H1 (cell line): ENCODE measurements around the gene AGBL1. TPM values are rescaled to one million over a fixed set of nuclear protein-coding genes. Genes with fewer than 3 reads are reported as not detected.

Source experiments
- CTCF ChIA-PET: fragments of 300-600 bp; sonication (Branson Sonifier 250); formaldehyde crosslinking; loops from one replicate; lab custom pipeline; 2021; ENCODE audit not compliant: partially characterized antibody; lab: Charles Lee
- POLR2A ChIA-PET: fragments of 300-600 bp; sonication (Branson Sonifier 250); formaldehyde crosslinking; loops from one replicate; lab custom pipeline; 2021; ENCODE audit warnings: inconsistent platforms; ENCODE audit not compliant: partially characterized antibody; lab: Charles Lee
- DNase-seq, 2 experiments: peaks; one replicate each; pipeline versions ENCODE4 v3.0.0 to v3.0.0-alpha.2; 2010 to 2022; ENCODE audit warnings: low spot score in 2 of 2, low read depth in 1 of 2, mixed read lengths in 1 of 2
- FAIRE-seq: peaks from 2 replicates; lab custom pipeline; 2011; peaks lifted over from hg19 to GRCh38; lab: Jason Lieb, UNC
- H2AFZ ChIP-seq: 2 replicates; pipeline ENCODE4 v1.8.1; 2012; ENCODE audit warnings: low read length, inconsistent platforms
- H2AK5ac ChIP-seq: 2 replicates; pipeline ENCODE4 v1.6.1; 2013; ENCODE audit warnings: low read depth, low read length
- H2BK120ac ChIP-seq: replicated peaks from 2 replicates; pipeline ENCODE3; 2013; ENCODE audit warnings: low read depth, low read length, inconsistent platforms
- H2BK12ac ChIP-seq: 2 replicates; pipeline ENCODE4 v1.6.1; 2013; ENCODE audit warnings: low read depth, low read length
- H2BK15ac ChIP-seq: 2 replicates; pipeline ENCODE4 v1.6.1; 2013; ENCODE audit warnings: low read length
- H2BK20ac ChIP-seq: 2 replicates; pipeline ENCODE4 v1.6.1; 2013; ENCODE audit warnings: low read length
- H2BK5ac ChIP-seq: 2 replicates; pipeline ENCODE4 v1.6.1; 2013; ENCODE audit warnings: low read depth, low read length
- H3K14ac ChIP-seq: 2 replicates; pipeline ENCODE4 v1.6.1; 2013; ENCODE audit warnings: inconsistent platforms; ENCODE audit not compliant: insufficient read length
- H3K18ac ChIP-seq: 2 replicates; pipeline ENCODE4 v1.6.1; 2013; ENCODE audit warnings: low read length; ENCODE audit errors: extremely low read depth
- H3K23ac ChIP-seq: 2 replicates; pipeline ENCODE4 v1.6.1; 2013; ENCODE audit warnings: inconsistent platforms; ENCODE audit not compliant: insufficient read length
- H3K23me2 ChIP-seq: 2 replicates; pipeline ENCODE4 v1.6.1; 2013; ENCODE audit warnings: low read depth, low read length
- H3K27ac ChIP-seq: 2 replicates; pipeline ENCODE4 v1.6.1; 2011; ENCODE audit warnings: low read depth, low read length, inconsistent platforms
- H3K27me3 ChIP-seq, 4 experiments: replicated peaks in 1 of 4; 1 replicate in 1 of 4; 2 replicates in 3 of 4; pipeline versions ENCODE4 v1.6.1 to v1.8.1; 2011 to 2013; ENCODE audit warnings: low read length in 3 of 4, mild to moderate bottlenecking in 3 of 4, inconsistent platforms in 2 of 4, mixed read lengths in 2 of 4, moderate library complexity in 1 of 4; ENCODE audit not compliant: control insufficient read depth in 3 of 4, insufficient read depth in 3 of 4; ENCODE audit errors: extremely low read depth in 1 of 4
- H3K36me3 ChIP-seq, 4 experiments: 2 replicates each; pipeline versions ENCODE4 v1.6.1 to v1.8.1; 2011 to 2013; ENCODE audit warnings: mild to moderate bottlenecking in 4 of 4, low read length in 3 of 4, moderate library complexity in 2 of 4, control low read depth in 1 of 4, inconsistent platforms in 1 of 4; ENCODE audit not compliant: insufficient read depth in 4 of 4, control insufficient read depth in 2 of 4
- H3K4ac ChIP-seq: replicated peaks from 2 replicates; pipeline ENCODE3; 2013; ENCODE audit warnings: low read length, low read depth, mixed read lengths, inconsistent platforms; ENCODE audit not compliant: insufficient read length
- H3K4me1 ChIP-seq, 4 experiments: replicated peaks in 1 of 4; 1 replicate in 1 of 4; 2 replicates in 3 of 4; pipeline versions ENCODE4 v1.6.1 to v1.8.1; 2011 to 2013; ENCODE audit warnings: low read length in 3 of 4, inconsistent platforms in 2 of 4, mixed read lengths in 1 of 4; ENCODE audit not compliant: insufficient read depth in 4 of 4, control insufficient read depth in 3 of 4
- H3K4me2 ChIP-seq, 2 experiments: 2 replicates each; pipeline versions ENCODE4 v1.6.1 to v1.8.1; 2011 to 2013; ENCODE audit warnings: low read depth in 2 of 2, low read length in 2 of 2, control low read depth in 1 of 2, inconsistent platforms in 1 of 2, mild to moderate bottlenecking in 1 of 2; ENCODE audit not compliant: insufficient read depth in 1 of 2
- H3K4me3 ChIP-seq, 4 experiments: fragments of 200-600, 300-600 bp in 1 of 4; sonication (generic), shearing (Covaris generic), sonication (Bioruptor Twin) in 1 of 4; 2 replicates each; pipeline versions ENCODE4 v1.5.1 to v1.8.1; 2011 to 2016; ENCODE audit warnings: low read length in 4 of 4, low read depth in 3 of 4, control low read depth in 2 of 4, inconsistent platforms in 2 of 4, mild to moderate bottlenecking in 2 of 4, mixed read lengths in 1 of 4, moderate library complexity in 1 of 4; ENCODE audit not compliant: insufficient read depth in 2 of 4; ENCODE audit errors: extremely low read depth in 1 of 4
- H3K56ac ChIP-seq: replicated peaks from 2 replicates; pipeline ENCODE3; 2013; ENCODE audit warnings: low read depth, mild to moderate bottlenecking, mixed read lengths, low read length, inconsistent platforms; ENCODE audit not compliant: insufficient read length
- H3K79me1 ChIP-seq: 2 replicates; pipeline ENCODE4 v1.6.1; 2013; ENCODE audit warnings: low read depth, low read length, control low read depth
- H3K79me2 ChIP-seq, 2 experiments: 2 replicates each; pipeline versions ENCODE4 v1.6.1 to v1.8.1; 2012 to 2013; ENCODE audit warnings: low read length in 2 of 2, mild to moderate bottlenecking in 2 of 2, inconsistent platforms in 1 of 2; ENCODE audit not compliant: insufficient read depth in 2 of 2, control insufficient read depth in 1 of 2
- H3K9ac ChIP-seq, 4 experiments: replicated peaks in 1 of 4; 1 replicate in 1 of 4; 2 replicates in 3 of 4; pipeline versions ENCODE4 v1.6.1 to v1.8.1; 2011 to 2013; ENCODE audit warnings: low read depth in 3 of 4, low read length in 3 of 4, control low read depth in 2 of 4, mild to moderate bottlenecking in 2 of 4, moderate library complexity in 2 of 4, inconsistent platforms in 1 of 4; ENCODE audit errors: extremely low read depth in 1 of 4
- H3K9me3 ChIP-seq, 2 experiments: 2 replicates each; pipeline versions ENCODE4 v1.6.1 to v1.8.1; 2012 to 2013; ENCODE audit warnings: mild to moderate bottlenecking in 2 of 2, moderate library complexity in 2 of 2, control low read depth in 1 of 2, inconsistent platforms in 1 of 2, low read depth in 1 of 2, low read length in 1 of 2, mixed read lengths in 1 of 2; ENCODE audit not compliant: insufficient read depth in 2 of 2
- H4K20me1 ChIP-seq, 2 experiments: replicated peaks in 1 of 2; 2 replicates each; pipeline versions ENCODE3 to v1.8.1; 2011 to 2013; ENCODE audit warnings: inconsistent platforms in 2 of 2, low read length in 2 of 2, mild to moderate bottlenecking in 1 of 2; ENCODE audit not compliant: insufficient read depth in 2 of 2, control insufficient read depth in 1 of 2
- H4K5ac ChIP-seq: 2 replicates; pipeline ENCODE4 v1.6.1; 2013; ENCODE audit warnings: low read length, low read depth, mixed read lengths, inconsistent platforms; ENCODE audit not compliant: insufficient read length
- H4K8ac ChIP-seq: 2 replicates; pipeline ENCODE4 v1.8.0; 2013; ENCODE audit warnings: mild to moderate bottlenecking, moderate library complexity, low read length, inconsistent platforms; ENCODE audit not compliant: insufficient read depth; ENCODE audit errors: extremely low read depth
- H4K91ac ChIP-seq: replicated peaks from 2 replicates; pipeline ENCODE3; 2013; ENCODE audit warnings: low read length, mixed read lengths, inconsistent platforms; ENCODE audit not compliant: insufficient read length
- BACH1 ChIP-seq: IDR thresholded peaks from 2 replicates; pipeline ENCODE4 v1.6.1; 2012; ENCODE audit warnings: low read length, improper control_type of control experiment
- GABPA ChIP-seq: IDR thresholded peaks from 2 replicates; pipeline ENCODE4 v1.6.1; 2011; ENCODE audit warnings: mild to moderate bottlenecking, low read length, moderate library complexity, borderline replicate concordance; ENCODE audit not compliant: insufficient read depth
- KDM4A ChIP-seq: IDR thresholded peaks from one replicate; pipeline ENCODE4 v1.7.1; 2012; ENCODE audit warnings: low read depth, mild to moderate bottlenecking, moderate library complexity, low read length, inconsistent platforms; ENCODE audit not compliant: severe bottlenecking
- NRF1 ChIP-seq: IDR thresholded peaks from 2 replicates; pipeline ENCODE4 v1.6.1; 2011; ENCODE audit warnings: mild to moderate bottlenecking, low read depth, low read length, improper control_type of control experiment
- SUZ12 ChIP-seq: fragments of 200-600 bp; sonication (generic); IDR thresholded peaks from 2 replicates; pipeline ENCODE4 v1.6.1; 2012; ENCODE audit warnings: mild to moderate bottlenecking, inconsistent platforms, low read length, moderate library complexity, mixed read lengths
- TCF12 ChIP-seq: IDR thresholded peaks from 2 replicates; pipeline ENCODE4 v1.6.1; 2011; ENCODE audit warnings: low read depth, mild to moderate bottlenecking, low read length
- WGBS, 2 experiments: shearing (Covaris generic) in 1 of 2; methylation state at CpG; one replicate each; pipeline versions ENCODE4 v1.1.6 to v1.1.7; 2013 to 2015; ENCODE audit warnings: low lambda C conversion rate in 2 of 2, mixed read lengths in 2 of 2, inconsistent platforms in 1 of 2, low coverage in 1 of 2, missing lambda C conversion rate in 1 of 2; ENCODE audit not compliant: insufficient replicate concordance in 2 of 2, insufficient coverage in 1 of 2, insufficient read length in 1 of 2; ENCODE audit errors: extremely low coverage in 1 of 2, missing lambda C conversion rate in 1 of 2; 5-methylcytosine and 5-hydroxymethylcytosine counted together
- polyA plus RNA-seq, 7 experiments: library from polyadenylated mRNA; depleted of rRNA in 3 of 7; stranded (reverse) in 5 of 7; unstranded in 2 of 7; fragments of >200 nt in 5 of 7; fragments of 200-250 nt in 2 of 7; gene quantifications; 1 replicate in 5 of 7; 2 replicates in 1 of 7; 4 replicates in 1 of 7; pipeline versions ENCODE4 v1.2.1 to v1.2.3, GENCODE V29; 2011 to 2013; ENCODE audit warnings: missing spikeins in 2 of 7, mixed read lengths in 2 of 7
- total RNA-seq: library from RNA; stranded (reverse); fragmentation: NEBNext Ultra II Directional; extraction: Animal tissue kit (Norgen Biotek cat#: 25700); gene quantifications from 2 replicates; pipeline ENCODE4 v1.2.1, GENCODE V29; 2021

AGBL1 gene
- total and polyA plus RNA-seq, 2 of the 8 experiments (the other 6 are each of a cell fraction or from before 2014, with no cell fraction given), result not detected

- no peak overlapping the region for H2AFZ ChIP-seq
- H3K9ac ChIP-seq, result peak overlapping the region in 1 of 4 experiments; percentile 34; a peak in 1 of 7 replicates
- no peak overlapping the region for H3K14ac ChIP-seq
- no peak overlapping the region for H2BK120ac ChIP-seq
- H3K23ac ChIP-seq, result no peak overlapping the region
- no peak for DNase-seq
- H3K79me1 ChIP-seq, result no peaks in the 10 kb centered on the region
- TF ChIP-seq TCF12 (no peak), GABPA (no peak), KDM4A (no peak), SUZ12 (no peak), NRF1 (no peak), BACH1 (no peak)
- TF ChIP-seq, all 59 proteins: peak for 0
- Histone ChIP-seq H3K56ac (no peak overlapping the region), H3K79me2 (no peaks in the 10 kb centered on the region), H3K27me3 (no peaks in the 10 kb centered on the region), H3K36me3 (no peaks in the 10 kb centered on the region), H3K4ac (no peak overlapping the region), H3K18ac (no peak overlapping the region), H3K4me3 (no peak overlapping the region), H2BK15ac (peak overlapping the region; percentile 18; the same call in 1 of the 2 replicates), H3K23me2 (no peaks in the 10 kb centered on the region; the same call in 1 of the 2 replicates), H4K20me1 (no peaks in the 10 kb centered on the region), H3K4me1 (peaks cover 0 to 3% (median 0%) of the 10 kb centered on the region in 4 experiments; a peak in 1 of 7 replicates), H4K91ac (no peak overlapping the region), H3K4me2 (no peak overlapping the region), H2BK12ac (no peak overlapping the region), H2BK20ac (no peak overlapping the region), H4K8ac (no peak overlapping the region), H3K27ac (no peak overlapping the region), H2AK5ac (no peak overlapping the region), H4K5ac (no peak overlapping the region), H2BK5ac (no peak overlapping the region), H3K9me3 (peaks cover 0 to 6% of the 10 kb centered on the region in 2 experiments; a peak in 1 of 4 replicates)
- POLR2A ChIA-PET, result no interaction called here
- CTCF ChIA-PET, result interaction anchor here (1.3 kb wide), 1 partner anchor 16 kb away, joined by 4 read pairs; no protein-coding TSS in a partner anchor
- FAIRE-seq, result no peak
- WGBS, 2 experiments, result 100% methylated on average over 3 of the region's 3 CpGs; no CpG with 5 or more reads in 1 of the 2 experiments
Measured at GRCh38 chr15:86609275-86609674, 529.6 kb downstream of the AGBL1 start.
